Measurements from ENCODE around the gene ATXN2. TPM values are rescaled to one million over a fixed set of nuclear protein-coding genes. Genes with fewer than 3 reads are reported as not detected.
A peak's percentile ranks its signal among the peaks of the same experiment; 100 is the strongest.

The ATXN2 gene
- total and polyA plus RNA-seq, 4 donors, result 11.5 to 33.1 (median 22.1) TPM

- Histone ChIP-seq H3K27ac (ENCODE audit: low read depth in 1 of 2, low read length in 2 of 2) (peak overlapping the region; percentile 92 to 94), H3K4me1 (ENCODE audit: control insufficient read depth in 4 of 4, insufficient read depth in 4 of 4, low read length in 3 of 4) (peaks cover 30 to 72% (median 54%) of the 10 kb centered on the region in 4 donors), H3K36me3 (ENCODE audit: control insufficient read depth in 4 of 4, insufficient read depth in 3 of 4, low read depth in 1 of 4, low read length in 3 of 4) (no peaks in the 10 kb centered on the region), H3K27me3 (ENCODE audit: control insufficient read depth in 4 of 4, insufficient read depth in 4 of 4, low read length in 3 of 4) (no peaks in the 10 kb centered on the region), H3K9me3 (ENCODE audit: control insufficient read depth in 4 of 4, low read length in 3 of 4) (no peaks in the 10 kb centered on the region), H3K4me3 (ENCODE audit: low read depth in 1 of 3, low read length in 3 of 3) (no peak overlapping the region), H3K9ac (ENCODE audit: low read depth in 1 of 2, low read length in 2 of 2) (peak overlapping the region in 1 of 2 donors; percentile 65)
- 48% methylated on average over 21 of the region's 21 CpGs for WGBS
- DNase-seq (ENCODE audit: low spot score), result no peak
- no peak for TF ChIP-seq YY1 (IDR thresholded peaks at IDR 0.05)
- no peak for TF ChIP-seq EGR1 (IDR thresholded peaks at IDR 0.05; ENCODE audit: low read depth in 2 of 2)
- TF ChIP-seq HNF4A (conservative IDR thresholded peaks at IDR 0.05), result no peak
- TF ChIP-seq TAF1 (conservative IDR thresholded peaks at IDR 0.05), result no peak
- no peak for TF ChIP-seq HNF4G (IDR thresholded peaks at IDR 0.05)
- TF ChIP-seq ZBTB33 (IDR thresholded peaks at IDR 0.05), result no peak
Observed at GRCh38 chr12:111429828-111430432, 169.2 kb downstream of the ATXN2 start.

GRCh38 chr12:111428728-111429175 is 170.4 kb downstream of the ATXN2 start:
- H3K36me3 ChIP-seq (ENCODE audit: control insufficient read depth in 4 of 4, insufficient read depth in 3 of 4, low read depth in 1 of 4, low read length in 3 of 4), result no peaks in the 10 kb centered on the region
- H3K4me1 ChIP-seq (ENCODE audit: control insufficient read depth in 4 of 4, insufficient read depth in 4 of 4, low read length in 3 of 4), result peaks cover 31 to 70% (median 54%) of the 10 kb centered on the region in 4 donors
- H3K9ac ChIP-seq (ENCODE audit: low read depth in 1 of 2, low read length in 2 of 2), result no peak overlapping the region
- WGBS, result 62% methylated on average over 19 of the region's 21 CpGs
- no peaks in the 10 kb centered on the region for H3K9me3 ChIP-seq (ENCODE audit: control insufficient read depth in 4 of 4, low read length in 3 of 4)
- H3K4me3 ChIP-seq (ENCODE audit: low read depth in 1 of 3, low read length in 3 of 3), result no peak overlapping the region
- DNase-seq (ENCODE audit: low spot score), result no peak
- peak overlapping the region; percentile 92 to 94 for H3K27ac ChIP-seq (ENCODE audit: low read depth in 1 of 2, low read length in 2 of 2)
- TF ChIP-seq JUND (IDR thresholded peaks at IDR 0.05), result no peak
- no peak for TF ChIP-seq RXRA (IDR thresholded peaks at IDR 0.05)
- no peak for TF ChIP-seq ATF3 (IDR thresholded peaks at IDR 0.05)
- no peak for TF ChIP-seq SP1 (IDR thresholded peaks at IDR 0.05)
- no peak for TF ChIP-seq EGR1 (IDR thresholded peaks at IDR 0.05; ENCODE audit: low read depth in 2 of 2)
- no peak for TF ChIP-seq MAX (IDR thresholded peaks at IDR 0.05)
- no peak for TF ChIP-seq RAD21 (IDR thresholded peaks at IDR 0.05)
- no peak for TF ChIP-seq NR2F2 (IDR thresholded peaks at IDR 0.05)
- TF ChIP-seq YY1 (IDR thresholded peaks at IDR 0.05), result no peak
- no peak for TF ChIP-seq REST (IDR thresholded peaks at IDR 0.05)
- no peak for TF ChIP-seq CTCF (IDR thresholded peaks at IDR 0.05; ENCODE audit: low read depth, low read length, missing input control)
- TF ChIP-seq HNF4G (IDR thresholded peaks at IDR 0.05), result no peak
- TF ChIP-seq TAF1 (conservative IDR thresholded peaks at IDR 0.05), result no peak
- TF ChIP-seq ZBTB33 (IDR thresholded peaks at IDR 0.05), result no peak
- TF ChIP-seq FOXA1 (IDR thresholded peaks at IDR 0.05), result no peak
- no peak for TF ChIP-seq HNF4A (conservative IDR thresholded peaks at IDR 0.05)
- no peak for TF ChIP-seq GABPA (IDR thresholded peaks at IDR 0.05 in 1 of 2, conservative IDR thresholded peaks at IDR 0.05 in 1 of 2)
- TF ChIP-seq FOXA2 (IDR thresholded peaks at IDR 0.05), result no peak
- no peaks in the 10 kb centered on the region for H3K27me3 ChIP-seq (ENCODE audit: control insufficient read depth in 4 of 4, insufficient read depth in 4 of 4, low read length in 3 of 4)

All from liver (tissue), 9 donors.